GM12892 (cell line): Measurements from ENCODE around the gene FGA.

Experiments used
- POLR2A ChIP-seq: IDR thresholded peaks from 2 replicates; pipeline ENCODE4 v1.6.1; 2011; ENCODE audit warnings: low read depth, low read length, control low read depth
- POLR2AphosphoS5 ChIP-seq: IDR thresholded peaks from 2 replicates; pipeline ENCODE4 v1.6.1; 2011; ENCODE audit warnings: low read depth, low read length, control low read depth
- TAF1 ChIP-seq: IDR thresholded peaks from 2 replicates; pipeline ENCODE4 v1.6.1; 2011; ENCODE audit warnings: low read depth, mild to moderate bottlenecking, control low read depth, low read length, borderline replicate concordance

DNA sequence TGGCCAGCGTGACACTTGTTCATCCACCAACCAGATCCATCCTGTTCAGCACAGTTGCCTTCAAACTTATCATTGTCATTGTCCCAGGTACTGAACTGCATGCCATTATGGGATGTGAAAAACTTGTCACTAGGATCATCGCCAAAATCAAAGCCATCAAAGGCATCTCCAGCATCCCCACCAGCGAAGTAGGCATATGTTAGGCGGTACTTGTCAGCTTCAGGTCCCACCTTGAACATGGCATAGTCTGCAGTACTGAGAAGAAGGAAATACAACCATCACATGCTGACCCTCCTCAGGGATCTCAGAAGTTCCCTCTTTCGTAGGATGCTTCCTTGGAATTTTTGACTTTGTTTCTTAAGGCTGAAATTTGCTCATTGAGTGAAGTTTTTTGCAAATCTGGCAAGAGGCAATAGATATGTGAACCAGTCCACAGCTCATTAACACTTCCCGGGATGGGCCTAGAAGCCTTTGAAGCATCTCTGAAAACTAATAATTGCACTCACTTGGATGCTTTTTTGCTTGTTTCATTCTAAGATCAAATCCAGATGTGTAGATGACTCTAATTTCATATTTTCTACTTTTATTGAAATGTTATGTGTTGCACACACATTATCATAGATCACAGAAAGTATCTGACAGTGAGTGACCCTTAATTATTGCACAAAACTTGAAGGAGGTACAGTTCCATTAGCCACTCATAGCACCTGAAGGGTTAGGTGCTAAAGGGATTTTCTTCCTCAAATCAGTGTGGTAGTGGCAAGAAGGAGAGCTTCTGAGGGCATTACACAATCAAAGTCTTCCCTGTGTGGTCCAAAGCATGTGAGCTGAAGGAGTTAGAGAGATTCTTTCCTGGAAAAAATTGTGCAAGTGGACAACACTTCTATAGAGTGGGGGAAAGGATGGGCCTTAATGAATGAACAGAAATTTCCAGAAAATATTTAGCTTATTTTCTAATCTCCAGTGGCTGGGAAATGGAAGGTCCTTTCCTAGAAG is 16.5 kb upstream of the FGA start:
- no peak for TF ChIP-seq POLR2AphosphoS5
- no peak for TF ChIP-seq TAF1
- no peak for TF ChIP-seq POLR2A
